Nephron (organoid): ENCODE measurements around the gene MMP24OS.
A peak's percentile ranks its signal among the peaks of the same experiment; 100 is the strongest.

Source experiments
- H3K27ac Mint-ChIP-seq, 3 experiments: 2 replicates each; pipeline ENCODE4 v1.8.0; 2020; ENCODE audit warnings: mixed read lengths in 3 of 3, mild to moderate bottlenecking in 2 of 3, moderate library complexity in 1 of 3
- H3K27me3 Mint-ChIP-seq: 2 replicates; pipeline ENCODE4 v1.8.0; 2021; ENCODE audit warnings: low read depth, mild to moderate bottlenecking, moderate library complexity, mixed read lengths
- H3K36me3 Mint-ChIP-seq: 2 replicates; pipeline ENCODE4 v1.8.0; 2020; ENCODE audit warnings: low read depth, mixed read lengths
- H3K4me1 Mint-ChIP-seq: 2 replicates; pipeline ENCODE4 v1.8.0; 2020; ENCODE audit warnings: mixed read lengths
- H3K4me3 Mint-ChIP-seq, 3 experiments: 2 replicates each; pipeline ENCODE4 v1.8.0; 2020; ENCODE audit warnings: mild to moderate bottlenecking in 3 of 3, mixed read lengths in 3 of 3, moderate library complexity in 2 of 3
- H3K9me3 Mint-ChIP-seq: 2 replicates; pipeline ENCODE4 v1.8.0; 2020; ENCODE audit warnings: mixed read lengths
- CTCF ChIP-seq, 3 experiments: fragments of 200-600 bp; sonication (generic); IDR thresholded peaks; one replicate each; pipeline ENCODE4 v1.5.0; 2021; ENCODE audit warnings: antibody characterized with exemption in 3 of 3; ENCODE audit not compliant: unreplicated experiment in 3 of 3

Gene MMP24OS

GRCh38 chr20:35298264-35298663 lies 20.3 kb upstream of the MMP24OS start:
- no peak for TF ChIP-seq CTCF (IDR thresholded peaks at IDR 0.05; ENCODE audit: unreplicated experiment in 3 of 3)
- Mint-ChIP-seq H3K27ac (no peak overlapping the region), H3K36me3 (no peaks in the 10 kb centered on the region), H3K4me3 (no peak overlapping the region), H3K4me1 (no peaks in the 10 kb centered on the region), H3K9me3 (no peaks in the 10 kb centered on the region), H3K27me3 (peaks cover 21% of the 10 kb centered on the region)

GRCh38 chr20:35297740-35298139 lies 19.8 kb upstream of the MMP24OS start:
- Mint-ChIP-seq H3K27me3 (peaks cover 24% of the 10 kb centered on the region), H3K36me3 (no peaks in the 10 kb centered on the region), H3K4me3 (no peak overlapping the region), H3K27ac (no peak overlapping the region), H3K9me3 (no peaks in the 10 kb centered on the region), H3K4me1 (no peaks in the 10 kb centered on the region)
- no peak for TF ChIP-seq CTCF (IDR thresholded peaks at IDR 0.05; ENCODE audit: unreplicated experiment in 3 of 3)

- H3K4me3 Mint-ChIP-seq, result no peak overlapping the region
- no peak overlapping the region for H3K27ac Mint-ChIP-seq
Observed at GRCh38 chr20:35297155-35297554, 19.2 kb upstream of the MMP24OS start.

DNA sequence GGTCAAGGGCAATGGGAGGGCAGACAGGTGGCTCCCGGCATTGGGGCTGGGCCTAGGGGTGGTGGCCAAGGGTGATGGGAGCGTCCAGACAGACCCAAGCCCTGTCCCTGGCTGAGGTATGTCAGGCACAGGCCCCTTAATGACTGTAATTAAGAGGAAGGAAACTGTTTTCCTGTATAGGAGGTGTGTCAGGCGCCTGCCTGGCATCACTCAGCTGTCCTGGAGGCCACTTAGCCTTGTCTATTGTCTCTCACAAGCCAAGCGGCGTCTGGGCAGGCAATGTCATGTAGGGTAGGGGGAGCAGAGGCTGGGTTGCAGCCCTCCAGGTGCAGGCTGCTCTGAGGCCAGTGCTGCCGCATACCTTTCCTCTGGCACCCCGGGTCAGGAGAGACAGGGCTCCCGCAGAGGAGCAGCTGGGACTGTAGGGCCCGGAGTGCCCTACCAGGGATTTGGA lies 18.2 kb upstream of the MMP24OS start:
- no peaks in the 10 kb centered on the region for H3K9me3 Mint-ChIP-seq
- no peaks in the 10 kb centered on the region for H3K4me1 Mint-ChIP-seq
- H3K27me3 Mint-ChIP-seq, result peaks cover 28% of the 10 kb centered on the region
- H3K36me3 Mint-ChIP-seq, result no peaks in the 10 kb centered on the region
- H3K4me3 Mint-ChIP-seq, result no peak overlapping the region
- no peak for TF ChIP-seq CTCF (IDR thresholded peaks at IDR 0.05; ENCODE audit: unreplicated experiment in 3 of 3)
- H3K27ac Mint-ChIP-seq, result no peak overlapping the region

More at GRCh38 chr20:35297155-35297554, 19.2 kb upstream of the MMP24OS start:
- no peak for TF ChIP-seq CTCF (IDR thresholded peaks at IDR 0.05; ENCODE audit: unreplicated experiment in 3 of 3)
- Mint-ChIP-seq H3K4me1 (no peaks in the 10 kb centered on the region), H3K9me3 (no peaks in the 10 kb centered on the region), H3K36me3 (no peaks in the 10 kb centered on the region), H3K27me3 (peaks cover 28% of the 10 kb centered on the region)

- Mint-ChIP-seq H3K27me3 (peaks cover 28% of the 10 kb centered on the region), H3K9me3 (no peaks in the 10 kb centered on the region)
Observed at GRCh38 chr20:35295674-35296073, 17.8 kb upstream of the MMP24OS start.

More at GRCh38 chr20:35295674-35296073, 17.8 kb upstream of the MMP24OS start:
- peak overlapping the region in 1 of 3 experiments; percentile 32 for H3K27ac Mint-ChIP-seq
- H3K36me3 Mint-ChIP-seq, result no peaks in the 10 kb centered on the region
- no peaks in the 10 kb centered on the region for H3K4me1 Mint-ChIP-seq
- H3K4me3 Mint-ChIP-seq, result no peak overlapping the region
- TF ChIP-seq CTCF (IDR thresholded peaks at IDR 0.05; ENCODE audit: unreplicated experiment in 3 of 3), result no peak
